Fibroblast of lung (primary cell): ENCODE data around the gene PAFAH1B2. TPM values are rescaled to one million over a fixed set of nuclear protein-coding genes. Genes with fewer than 3 reads are reported as not detected.
A peak's percentile ranks its signal among the peaks of the same experiment; 100 is the strongest.
"Not testable (repeated sequence)": the region's sequence is repeated elsewhere in the genome, so short reads cannot be mapped to it uniquely, and the experiment has no call there.

Experiments
- DNase-seq, 2 donors: peaks; one replicate each; pipeline versions ENCODE4 v3.0.0 to v3.0.0-alpha.2; 2010; ENCODE audit warnings: low read depth in 2 of 2
- H2AFZ ChIP-seq: 2 replicates; pipeline ENCODE4 v1.5.1; 2012; ENCODE audit warnings: low read length, control low read depth, inconsistent platforms
- H3K27ac ChIP-seq: 2 replicates; pipeline ENCODE4 v1.5.1; 2011; ENCODE audit warnings: low read length, control low read depth; ENCODE audit not compliant: insufficient read depth
- H3K27me3 ChIP-seq: 2 replicates; pipeline ENCODE4 v1.5.1; 2011; ENCODE audit warnings: mild to moderate bottlenecking, low read length; ENCODE audit not compliant: control insufficient read depth, insufficient read depth
- H3K36me3 ChIP-seq: 2 replicates; pipeline ENCODE4 v1.5.1; 2011; ENCODE audit warnings: low read length; ENCODE audit not compliant: control insufficient read depth, insufficient read depth
- H3K4me1 ChIP-seq: 2 replicates; pipeline ENCODE4 v1.5.1; 2011; ENCODE audit warnings: low read length; ENCODE audit not compliant: control insufficient read depth, insufficient read depth; ENCODE audit errors: extremely low read depth
- H3K4me2 ChIP-seq: 2 replicates; pipeline ENCODE4 v1.5.1; 2011; ENCODE audit warnings: low read length, control low read depth; ENCODE audit not compliant: insufficient read depth; ENCODE audit errors: extremely low read depth
- H3K4me3 ChIP-seq, 4 experiments: fragments of 200-600 bp in 1 of 4; sonication (generic) in 1 of 4; replicated peaks in 1 of 4; 2 replicates each; pipeline ENCODE4 v1.5.1; 2011 to 2016; ENCODE audit warnings: low read length in 4 of 4, low read depth in 3 of 4, mild to moderate bottlenecking in 3 of 4, control low read depth in 2 of 4, inconsistent platforms in 1 of 4, mixed read lengths in 1 of 4; ENCODE audit not compliant: insufficient read depth in 1 of 4; ENCODE audit errors: control extremely low read depth in 1 of 4
- H3K79me2 ChIP-seq: 2 replicates; pipeline ENCODE4 v1.5.1; 2012; ENCODE audit warnings: mild to moderate bottlenecking, low read length, inconsistent platforms; ENCODE audit not compliant: control insufficient read depth, insufficient read depth
- H3K9ac ChIP-seq: 2 replicates; pipeline ENCODE4 v1.5.1; 2011; ENCODE audit warnings: mild to moderate bottlenecking, low read length, control low read depth; ENCODE audit not compliant: insufficient read depth
- H3K9me3 ChIP-seq: 2 replicates; pipeline ENCODE4 v1.5.1; 2012; ENCODE audit warnings: low read depth, low read length; ENCODE audit not compliant: control insufficient read depth, insufficient read depth
- H4K20me1 ChIP-seq: 2 replicates; pipeline ENCODE4 v1.5.1; 2011; ENCODE audit warnings: low read length; ENCODE audit not compliant: control insufficient read depth, insufficient read depth; ENCODE audit errors: extremely low read depth
- CTCF ChIP-seq, 2 donors: IDR thresholded peaks in 1 of 2; conservative IDR thresholded peaks in 1 of 2; 1 replicate in 1 of 2; 2 replicates in 1 of 2; pipeline ENCODE4 v1.5.1; 2011 to 2012; ENCODE audit warnings: low read length in 2 of 2, control low read depth in 1 of 2, inconsistent platforms in 1 of 2, low read depth in 1 of 2, mild to moderate bottlenecking in 1 of 2
- EZH2 ChIP-seq: IDR thresholded peaks from 2 replicates; pipeline ENCODE4 v1.5.1; 2012; ENCODE audit warnings: low read length, control low read depth, mild to moderate bottlenecking; ENCODE audit errors: missing control alignments
- polyA plus RNA-seq, 2 donors: library from polyadenylated mRNA; depleted of rRNA in 1 of 2; stranded (reverse) in 1 of 2; unstranded in 1 of 2; fragments of >200 nt; gene quantifications; 2 replicates each; pipeline ENCODE4 v1.2.1, GENCODE V29; 2011 to 2012; ENCODE audit warnings: missing spikeins in 1 of 2
- total RNA-seq: library from RNA; depleted of rRNA; stranded (reverse); fragments of >200 nt; gene quantifications from 2 replicates; pipeline ENCODE4 v1.2.1, GENCODE V29; 2014

PAFAH1B2 gene
- total and polyA plus RNA-seq, 2 donors (not counting 1 experiment from before 2014, with no cell fraction given), result 70.8 to 112 TPM

GRCh38 chr11:117112939-117113338 is 31.1 kb upstream of the PAFAH1B2 start:
- H3K4me1 ChIP-seq, H3K27me3 ChIP-seq, H4K20me1 ChIP-seq, H3K36me3 ChIP-seq, DNase-seq, H3K4me2 ChIP-seq, H3K9me3 ChIP-seq, H3K4me3 ChIP-seq, H3K9ac ChIP-seq, H3K27ac ChIP-seq, H3K79me2 ChIP-seq, H2AFZ ChIP-seq: not testable (repeated sequence)

GRCh38 chr11:117117681-117118080 is 26.4 kb upstream of the PAFAH1B2 start:
- no peaks in the 10 kb centered on the region for H3K27me3 ChIP-seq
- H3K9me3 ChIP-seq, result no peaks in the 10 kb centered on the region
- no peak overlapping the region for H3K4me2 ChIP-seq
- TF ChIP-seq EZH2 (no peak), CTCF (conservative IDR thresholded peaks at IDR 0.05 in 1 of 2, IDR thresholded peaks at IDR 0.05 in 1 of 2; ENCODE audit: low read depth in 1 of 2, low read length in 2 of 2) (no peak)
- no peak overlapping the region for H3K27ac ChIP-seq
- DNase-seq, result no peak
- H3K79me2 ChIP-seq, result no peaks in the 10 kb centered on the region
- H3K4me1 ChIP-seq, result no peaks in the 10 kb centered on the region
- H3K9ac ChIP-seq, result no peak overlapping the region
- H2AFZ ChIP-seq, result no peak overlapping the region
- H3K36me3 ChIP-seq, result no peaks in the 10 kb centered on the region
- H4K20me1 ChIP-seq, result no peaks in the 10 kb centered on the region
- no peak overlapping the region for H3K4me3 ChIP-seq

- no peak overlapping the region for H3K4me3 ChIP-seq
- no peak for TF ChIP-seq CTCF (conservative IDR thresholded peaks at IDR 0.05 in 1 of 2, IDR thresholded peaks at IDR 0.05 in 1 of 2; ENCODE audit: low read depth in 1 of 2, low read length in 2 of 2)
- no peak for TF ChIP-seq EZH2
- no peaks in the 10 kb centered on the region for H3K79me2 ChIP-seq
- H3K27me3 ChIP-seq, result no peaks in the 10 kb centered on the region
- H3K36me3 ChIP-seq, result no peaks in the 10 kb centered on the region
- no peaks in the 10 kb centered on the region for H3K4me1 ChIP-seq
- no peaks in the 10 kb centered on the region for H4K20me1 ChIP-seq
- no peaks in the 10 kb centered on the region for H3K9me3 ChIP-seq
- H2AFZ ChIP-seq, result no peak overlapping the region
- no peak overlapping the region for H3K9ac ChIP-seq
- H3K4me2 ChIP-seq, result no peak overlapping the region
- peak; percentile 7 to 60 for DNase-seq
- no peak overlapping the region for H3K27ac ChIP-seq
Measured at GRCh38 chr11:117121176-117121575, 22.9 kb upstream of the PAFAH1B2 start.
